Measurements from ENCODE around the gene DXO.
"Not testable (repeated sequence)": the region's sequence is repeated elsewhere in the genome, so short reads cannot be mapped to it uniquely, and the experiment has no call there.

DNA sequence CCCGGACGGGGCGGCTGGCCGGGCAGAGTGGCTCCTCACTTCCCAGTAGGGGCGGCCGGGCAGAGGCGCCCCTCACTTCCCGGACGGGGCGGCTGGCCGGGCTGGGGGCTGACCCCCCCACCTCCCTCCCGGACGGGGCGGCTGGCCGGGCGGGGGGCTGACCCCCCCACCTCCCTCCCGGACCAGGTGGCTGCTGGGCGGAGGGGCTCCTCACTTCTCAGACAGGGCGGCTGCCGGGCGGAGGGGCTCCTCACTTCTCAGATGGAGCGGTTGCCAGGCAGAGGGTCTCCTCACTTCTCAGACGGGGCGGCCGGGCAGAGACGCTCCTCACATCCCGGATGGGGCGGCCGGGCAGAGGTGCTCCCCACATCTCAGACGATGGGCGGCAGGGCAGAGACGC is 39.8 kb downstream of the DXO start:
- not testable (repeated sequence) for TF ChIP-seq YY1 (IDR thresholded peaks at IDR 0.05; ENCODE audit: insufficient read depth, insufficient read length); ZNF274 (IDR thresholded peaks at IDR 0.05; ENCODE audit: low read depth, low read length); SUZ12 (IDR thresholded peaks at IDR 0.05; ENCODE audit: extremely low read depth, insufficient read depth, insufficient read length)

Measured in NT2/D1 (cell line).